CD14-positive monocyte (primary cell): ENCODE measurements around the gene LINGO4. TPM values are rescaled to one million over a fixed set of nuclear protein-coding genes. Genes with fewer than 3 reads are reported as not detected.

Experiments
- DNase-seq, 3 donors: peaks; one replicate each; pipeline ENCODE4 v3.0.0-alpha.2; 2011 to 2022
- H2AFZ ChIP-seq: 2 replicates; pipeline ENCODE4 v1.6.0; 2012; ENCODE audit warnings: mild to moderate bottlenecking, low read depth, low read length, inconsistent platforms; ENCODE audit not compliant: insufficient read depth, poor library complexity, severe bottlenecking
- H3K27ac ChIP-seq, 2 donors: 1 replicate in 1 of 2; 2 replicates in 1 of 2; pipeline ENCODE4 v1.5.1; 2012 to 2013; ENCODE audit warnings: low read length in 2 of 2, control low read depth in 1 of 2, inconsistent platforms in 1 of 2, low read depth in 1 of 2, mild to moderate bottlenecking in 1 of 2
- H3K27me3 ChIP-seq, 2 donors: one replicate each; pipeline versions ENCODE4 v1.6.0 to v1.6.1; 2011 to 2013; ENCODE audit warnings: low read length in 2 of 2; ENCODE audit not compliant: control insufficient read depth in 2 of 2, insufficient read depth in 2 of 2
- H3K36me3 ChIP-seq, 2 donors: replicated peaks in 1 of 2; 1 replicate in 1 of 2; 2 replicates in 1 of 2; pipeline versions ENCODE4 v1.5.1 to v1.6.1; 2012 to 2013; ENCODE audit warnings: low read length in 2 of 2, control low read depth in 1 of 2, inconsistent platforms in 1 of 2, mild to moderate bottlenecking in 1 of 2; ENCODE audit not compliant: insufficient read depth in 2 of 2, control insufficient read depth in 1 of 2
- H3K4me1 ChIP-seq, 2 donors: 1 replicate in 1 of 2; 2 replicates in 1 of 2; pipeline versions ENCODE4 v1.5.1 to v1.6.1; 2012 to 2013; ENCODE audit warnings: low read length in 2 of 2, control low read depth in 1 of 2, inconsistent platforms in 1 of 2, mild to moderate bottlenecking in 1 of 2, moderate library complexity in 1 of 2; ENCODE audit not compliant: insufficient read depth in 2 of 2, control insufficient read depth in 1 of 2
- H3K4me2 ChIP-seq: replicated peaks from 2 replicates; pipeline ENCODE3; 2012; ENCODE audit warnings: low read length, moderate library complexity, mild to moderate bottlenecking; ENCODE audit not compliant: poor library complexity, severe bottlenecking; ENCODE audit errors: extremely low read depth
- H3K4me3 ChIP-seq, 3 experiments: fragments of 200-600 bp in 1 of 3; sonication (generic) in 1 of 3; replicated peaks in 1 of 3; 1 replicate in 2 of 3; 2 replicates in 1 of 3; pipeline ENCODE4 v1.5.1; 2011 to 2013; ENCODE audit warnings: low read length in 3 of 3, mild to moderate bottlenecking in 3 of 3, control low read depth in 2 of 3, low read depth in 2 of 3, inconsistent platforms in 1 of 3, moderate library complexity in 1 of 3
- H3K79me2 ChIP-seq: 2 replicates; pipeline ENCODE4 v1.6.0; 2012; ENCODE audit warnings: mild to moderate bottlenecking, control low read depth, inconsistent platforms, low read length, moderate library complexity; ENCODE audit not compliant: insufficient read depth
- H3K9ac ChIP-seq: 2 replicates; pipeline ENCODE4 v1.6.0; 2017; ENCODE audit warnings: low read length, mild to moderate bottlenecking; ENCODE audit not compliant: insufficient read depth, poor library complexity, severe bottlenecking
- H3K9me3 ChIP-seq, 2 donors: replicated peaks in 1 of 2; 1 replicate in 1 of 2; 2 replicates in 1 of 2; pipeline versions ENCODE4 v1.5.1 to v1.6.1; 2012 to 2013; ENCODE audit warnings: low read length in 2 of 2, control low read depth in 1 of 2; ENCODE audit not compliant: control insufficient read depth in 1 of 2, insufficient read depth in 1 of 2
- H4K20me1 ChIP-seq: 2 replicates; pipeline ENCODE4 v1.6.0; 2012; ENCODE audit warnings: mild to moderate bottlenecking, low read length, control low read depth, moderate library complexity; ENCODE audit not compliant: insufficient read depth
- H3K27ac Mint-ChIP-seq, 7 donors: one replicate each; pipeline ENCODE4 v1.8.0; 2020; ENCODE audit warnings: mild to moderate bottlenecking in 7 of 7, mixed read lengths in 7 of 7, moderate library complexity in 6 of 7, inconsistent platforms in 2 of 7
- H3K27me3 Mint-ChIP-seq, 3 donors: one replicate each; pipeline ENCODE4 v1.8.0; 2021 to 2022; ENCODE audit warnings: low read depth in 3 of 3, mild to moderate bottlenecking in 3 of 3, mixed read lengths in 3 of 3, moderate library complexity in 3 of 3, inconsistent platforms in 1 of 3
- H3K36me3 Mint-ChIP-seq, 2 donors: one replicate each; pipeline ENCODE4 v1.8.0; 2020; ENCODE audit warnings: mixed read lengths in 2 of 2, inconsistent platforms in 1 of 2, mild to moderate bottlenecking in 1 of 2
- H3K4me1 Mint-ChIP-seq: one replicate; pipeline ENCODE4 v1.8.0; 2020; ENCODE audit warnings: mild to moderate bottlenecking, mixed read lengths
- H3K4me3 Mint-ChIP-seq, 2 donors: one replicate each; pipeline ENCODE4 v1.8.0; 2020; ENCODE audit warnings: mild to moderate bottlenecking in 2 of 2, mixed read lengths in 2 of 2, moderate library complexity in 1 of 2
- H3K9me3 Mint-ChIP-seq, 7 donors: one replicate each; pipeline ENCODE4 v1.8.0; 2020 to 2022; ENCODE audit warnings: mixed read lengths in 7 of 7, mild to moderate bottlenecking in 6 of 7, moderate library complexity in 6 of 7, inconsistent platforms in 2 of 7
- WGBS: methylation state at CpG from one replicate; pipeline ENCODE4 v1.1.5; 2013; ENCODE audit warnings: missing lambda C conversion rate; ENCODE audit not compliant: insufficient coverage; 5-methylcytosine and 5-hydroxymethylcytosine counted together
- intact Hi-C, 2 donors: fragments of 100-400 bp; cut with micrococcal nuclease; formaldehyde crosslinking; loops; one replicate each; pipeline versions ENCODE4 v1.15.0 to v1.15.1; 2023
- polyA plus RNA-seq, 3 donors: library from polyadenylated mRNA; depleted of rRNA in 1 of 3; unstranded in 2 of 3; stranded (reverse) in 1 of 3; fragments of 300-500 nt in 2 of 3; fragments of >200 nt in 1 of 3; fragmentation: Illumina TruSeq in 2 of 3; gene quantifications; 1 replicate in 2 of 3; 2 replicates in 1 of 3; pipeline ENCODE4 v1.2.3, GENCODE V29; 2012 to 2021
- TF ChIP-seq, protein P1 (sequence below): fragments of 200-600 bp; IDR thresholded peaks from one replicate; pipeline ENCODE4 v1.8.0; 2022; ENCODE audit warnings: antibody characterized with exemption, mild to moderate bottlenecking

LINGO4 gene
- polyA plus RNA-seq, 3 donors: not detected

DNA sequence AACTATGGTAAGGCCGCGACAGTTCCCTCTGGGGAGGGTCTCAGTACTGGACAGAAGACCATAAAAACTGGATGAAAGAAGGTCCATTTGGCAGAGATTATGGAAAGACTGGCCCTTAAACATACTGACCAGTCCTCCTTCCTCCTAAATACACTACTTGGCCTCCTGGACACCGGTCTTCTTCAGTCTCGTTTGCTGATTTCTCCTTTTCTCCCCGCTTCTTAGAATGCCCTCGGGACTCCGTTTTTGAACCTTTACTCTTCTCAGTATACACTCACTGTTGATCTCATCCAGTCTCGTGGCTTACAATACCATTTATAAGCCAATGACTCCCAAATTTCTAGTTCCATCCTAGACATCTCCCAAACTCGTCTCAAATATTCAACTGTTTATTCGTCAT lies 41.2 kb downstream of the LINGO4 start:
- Mint-ChIP-seq H3K27me3 (no peaks in the 10 kb centered on the region), H3K9me3 (peaks cover 0 to 2% (median 0%) of the 10 kb centered on the region in 7 donors), H3K36me3 (peaks cover 27 to 30% of the 10 kb centered on the region in 2 donors), H3K27ac (peak overlapping the region; percentile 74 to 88 (median 85)), H3K4me1 (peaks cover 27% of the 10 kb centered on the region), H3K4me3 (peak overlapping the region; percentile 89 to 97)
- Histone ChIP-seq H4K20me1 (no peaks in the 10 kb centered on the region), H3K27ac (peak overlapping the region in 1 of 2 donors; percentile 76), H3K4me3 (peak overlapping the region; percentile 78 to 91 (median 80)), H3K4me2 (peak overlapping the region; percentile 96), H3K4me1 (peaks cover 21 to 28% of the 10 kb centered on the region in 2 donors), H3K9me3 (no peaks in the 10 kb centered on the region), H3K9ac (peak overlapping the region; percentile 79), H3K36me3 (peaks cover 22 to 29% of the 10 kb centered on the region in 2 donors), H2AFZ (peak overlapping the region; percentile 97), H3K27me3 (no peaks in the 10 kb centered on the region), H3K79me2 (no peaks in the 10 kb centered on the region)
- WGBS: 72% methylated on average over 8 of the region's 10 CpGs
- intact Hi-C loops: no loop called here
- DNase-seq: peak in 1 of 3 donors; percentile 22
- TF ChIP-seq, protein P1, sequence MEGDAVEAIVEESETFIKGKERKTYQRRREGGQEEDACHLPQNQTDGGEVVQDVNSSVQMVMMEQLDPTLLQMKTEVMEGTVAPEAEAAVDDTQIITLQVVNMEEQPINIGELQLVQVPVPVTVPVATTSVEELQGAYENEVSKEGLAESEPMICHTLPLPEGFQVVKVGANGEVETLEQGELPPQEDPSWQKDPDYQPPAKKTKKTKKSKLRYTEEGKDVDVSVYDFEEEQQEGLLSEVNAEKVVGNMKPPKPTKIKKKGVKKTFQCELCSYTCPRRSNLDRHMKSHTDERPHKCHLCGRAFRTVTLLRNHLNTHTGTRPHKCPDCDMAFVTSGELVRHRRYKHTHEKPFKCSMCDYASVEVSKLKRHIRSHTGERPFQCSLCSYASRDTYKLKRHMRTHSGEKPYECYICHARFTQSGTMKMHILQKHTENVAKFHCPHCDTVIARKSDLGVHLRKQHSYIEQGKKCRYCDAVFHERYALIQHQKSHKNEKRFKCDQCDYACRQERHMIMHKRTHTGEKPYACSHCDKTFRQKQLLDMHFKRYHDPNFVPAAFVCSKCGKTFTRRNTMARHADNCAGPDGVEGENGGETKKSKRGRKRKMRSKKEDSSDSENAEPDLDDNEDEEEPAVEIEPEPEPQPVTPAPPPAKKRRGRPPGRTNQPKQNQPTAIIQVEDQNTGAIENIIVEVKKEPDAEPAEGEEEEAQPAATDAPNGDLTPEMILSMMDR: no peak

DNA sequence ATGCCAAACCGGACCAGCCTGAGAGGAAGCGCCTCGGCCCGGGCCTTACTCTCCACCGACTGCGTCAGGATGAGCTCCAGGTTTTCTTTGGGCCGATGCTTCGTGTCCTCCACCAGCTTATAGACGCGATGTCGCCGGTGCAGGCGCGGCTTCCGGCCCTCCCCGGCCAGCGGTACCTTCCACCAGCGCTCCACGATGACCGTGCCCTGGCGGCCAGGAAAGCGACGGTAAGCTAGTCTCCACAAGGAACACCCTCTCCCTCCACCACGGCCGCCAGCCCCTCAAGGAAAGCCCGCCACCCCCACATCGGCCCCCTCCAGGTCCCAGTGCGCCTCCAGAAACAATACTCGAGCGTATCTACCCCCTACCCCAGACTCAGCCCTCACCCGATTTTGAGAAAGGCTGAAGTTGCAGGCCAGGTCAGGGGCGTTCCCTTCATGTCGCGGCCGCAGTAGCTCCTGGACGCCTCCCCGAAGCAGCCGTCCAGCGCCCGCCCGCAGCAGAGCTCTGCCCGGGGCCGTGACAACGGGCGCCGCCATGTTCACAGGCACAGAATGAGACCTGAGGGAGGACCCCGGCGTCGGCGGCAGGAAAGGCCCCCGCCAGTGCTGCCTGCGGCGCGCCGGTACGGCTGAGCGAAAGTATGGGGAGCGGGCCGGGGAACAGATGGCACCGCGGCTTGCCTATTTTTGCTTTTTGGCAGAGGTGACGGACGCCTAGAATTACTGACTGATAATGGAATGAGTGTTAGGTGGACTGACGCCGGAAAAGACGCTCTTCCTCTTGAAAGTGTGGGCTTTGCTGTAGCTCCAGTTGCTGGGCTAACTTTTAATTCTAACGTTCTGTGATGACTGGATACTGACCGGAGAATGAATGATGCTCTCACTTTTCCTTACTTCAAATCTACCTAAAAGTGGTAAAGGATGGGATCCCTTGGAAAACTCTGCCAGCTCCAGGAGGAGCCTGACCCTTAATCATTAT lies 42.0 kb downstream of the LINGO4 start, which contains the start of gene MRPL9:
Gene MRPL9 (minus strand): TSS at position 556 of the 981 bp plus-strand sequence. CDS start 17 bp downstream, at position 539.
- H3K36me3 ChIP-seq: peaks cover 23 to 37% of the 10 kb centered on the region in 2 donors
- no peaks in the 10 kb centered on the region for H4K20me1 ChIP-seq
- peak; percentile 38 to 51 (median 41) for DNase-seq
- peak within 1 kb of the TSS; percentile 89 to 97 for H3K4me3 Mint-ChIP-seq
- H3K4me1 ChIP-seq: peaks cover 18 to 24% of the 10 kb centered on the region in 2 donors
- H3K4me3 ChIP-seq: peak within 1 kb of the TSS; percentile 78 to 91 (median 80)
- H3K79me2 ChIP-seq: no peaks in the 10 kb centered on the region
- peaks cover 0 to 2% (median 0%) of the 10 kb centered on the region in 7 donors for H3K9me3 Mint-ChIP-seq
- H3K9ac ChIP-seq: peak within 1 kb of the TSS; percentile 79
- no peaks in the 10 kb centered on the region for H3K9me3 ChIP-seq
- peak within 1 kb of the TSS; percentile 96 for H3K4me2 ChIP-seq
- no peaks in the 10 kb centered on the region for H3K27me3 ChIP-seq
- peak within 1 kb of the TSS; percentile 74 to 88 (median 85) for H3K27ac Mint-ChIP-seq
- peak within 1 kb of the TSS; percentile 97 for H2AFZ ChIP-seq
- H3K36me3 Mint-ChIP-seq: peaks cover 32 to 38% of the 10 kb centered on the region in 2 donors
- no peaks in the 10 kb centered on the region for H3K27me3 Mint-ChIP-seq
- TF ChIP-seq, protein P1: no peak
- WGBS: under 1% methylated on average over 62 of the region's 68 CpGs
- H3K4me1 Mint-ChIP-seq: peaks cover 23% of the 10 kb centered on the region
- intact Hi-C loops: no loop called here
- peak within 1 kb of the TSS; percentile 50 to 76 for H3K27ac ChIP-seq
